NCI-H128 (cell line): ENCODE measurements around the gene HMOX1.
A peak's percentile ranks its signal among the peaks of the same experiment; 100 is the strongest.

ENCODE experiments used
- DNase-seq: peaks from one replicate; lab custom pipeline; 2025; ENCODE audit not compliant: unreplicated experiment; lab: John Stamatoyannopoulos, UW

The HMOX1 gene, protein sequence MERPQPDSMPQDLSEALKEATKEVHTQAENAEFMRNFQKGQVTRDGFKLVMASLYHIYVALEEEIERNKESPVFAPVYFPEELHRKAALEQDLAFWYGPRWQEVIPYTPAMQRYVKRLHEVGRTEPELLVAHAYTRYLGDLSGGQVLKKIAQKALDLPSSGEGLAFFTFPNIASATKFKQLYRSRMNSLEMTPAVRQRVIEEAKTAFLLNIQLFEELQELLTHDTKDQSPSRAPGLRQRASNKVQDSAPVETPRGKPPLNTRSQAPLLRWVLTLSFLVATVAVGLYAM

DNA sequence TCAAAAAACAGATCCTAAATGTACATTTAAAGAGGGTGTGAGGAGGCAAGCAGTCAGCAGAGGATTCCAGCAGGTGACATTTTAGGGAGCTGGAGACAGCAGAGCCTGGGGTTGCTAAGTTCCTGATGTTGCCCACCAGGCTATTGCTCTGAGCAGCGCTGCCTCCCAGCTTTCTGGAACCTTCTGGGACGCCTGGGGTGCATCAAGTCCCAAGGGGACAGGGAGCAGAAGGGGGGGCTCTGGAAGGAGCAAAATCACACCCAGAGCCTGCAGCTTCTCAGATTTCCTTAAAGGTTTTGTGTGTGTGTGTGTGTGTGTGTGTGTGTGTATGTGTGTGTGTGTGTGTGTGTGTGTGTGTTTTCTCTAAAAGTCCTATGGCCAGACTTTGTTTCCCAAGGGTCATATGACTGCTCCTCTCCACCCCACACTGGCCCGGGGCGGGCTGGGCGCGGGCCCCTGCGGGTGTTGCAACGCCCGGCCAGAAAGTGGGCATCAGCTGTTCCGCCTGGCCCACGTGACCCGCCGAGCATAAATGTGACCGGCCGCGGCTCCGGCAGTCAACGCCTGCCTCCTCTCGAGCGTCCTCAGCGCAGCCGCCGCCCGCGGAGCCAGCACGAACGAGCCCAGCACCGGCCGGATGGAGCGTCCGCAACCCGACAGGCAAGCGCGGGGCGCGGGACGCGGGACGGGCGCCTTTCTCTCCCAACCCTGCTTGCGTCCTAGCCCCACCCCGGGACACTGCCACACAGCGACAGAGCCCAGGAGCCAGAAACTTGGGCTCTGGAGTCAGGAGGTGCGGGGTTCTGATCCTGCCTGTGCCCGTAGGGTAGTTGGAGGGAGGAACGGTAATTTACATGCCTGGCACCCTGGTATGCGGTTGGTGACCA, at the start of gene HMOX1:
TSS of gene HMOX1 (plus strand) at position 560 of the 887 bp plus-strand sequence. CDS start at position 638, 78 bp downstream.
- peak; percentile 3 for DNase-seq

DNA sequence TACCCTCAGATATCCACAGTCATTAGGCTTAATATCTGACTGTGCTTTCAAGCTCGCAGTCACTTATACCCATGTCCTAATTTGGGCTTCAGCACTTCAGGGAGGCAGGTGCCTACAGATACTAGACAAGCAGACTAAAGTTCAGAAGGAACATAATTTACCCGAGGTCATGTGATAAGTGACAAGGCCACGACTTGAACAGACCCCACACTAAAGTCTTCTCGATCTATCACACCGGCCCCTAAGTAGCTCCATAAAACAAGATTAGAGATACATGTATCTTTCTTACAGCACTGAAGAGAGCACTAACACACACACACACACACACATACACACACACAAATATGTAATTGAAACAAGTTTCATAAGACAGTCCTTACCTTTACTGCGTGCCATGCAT, 48.6 kb upstream of the HMOX1 start:
- DNase-seq: no peak

DNA sequence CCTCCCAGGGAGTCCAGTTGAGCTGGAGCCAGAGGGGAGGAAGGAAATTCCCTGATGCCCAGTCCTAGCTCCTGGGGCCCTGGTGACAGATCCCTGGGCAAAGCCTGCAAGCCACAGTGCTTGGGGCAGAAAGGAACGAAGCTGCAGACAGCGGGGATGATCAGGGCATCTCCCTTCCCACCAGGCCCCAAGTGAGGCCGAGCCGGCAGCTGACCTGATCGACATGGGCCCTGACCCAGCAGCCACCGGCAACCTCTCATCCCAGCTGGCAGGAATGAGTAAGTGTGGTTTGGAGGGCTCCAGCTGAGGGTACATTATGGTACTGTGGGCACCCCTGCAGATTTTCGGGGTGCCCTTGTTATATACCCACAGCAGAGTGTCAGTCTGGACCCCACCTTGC, 47.7 kb upstream of the HMOX1 start:
- no peak for DNase-seq

DNA sequence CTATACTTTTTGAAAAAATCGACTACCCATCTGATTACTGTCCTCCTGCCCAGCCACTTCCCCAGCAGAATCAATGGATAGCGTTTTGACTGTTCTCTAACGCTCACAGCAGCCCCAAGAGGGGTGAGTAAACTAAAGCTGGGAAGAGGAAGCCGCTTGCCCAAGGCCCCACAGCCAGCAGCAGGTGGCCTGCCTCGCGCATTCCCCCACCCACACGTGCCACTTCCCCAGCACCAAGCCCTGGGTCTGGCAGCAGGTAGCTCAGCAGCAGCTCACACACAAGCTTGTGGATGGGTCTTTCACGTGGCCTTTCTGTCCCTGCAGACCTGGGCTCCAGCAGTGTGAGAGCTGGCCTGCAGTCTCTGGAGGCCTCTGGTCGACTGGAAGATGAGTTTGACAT, 46.9 kb upstream of the HMOX1 start:
- no peak for DNase-seq

DNA sequence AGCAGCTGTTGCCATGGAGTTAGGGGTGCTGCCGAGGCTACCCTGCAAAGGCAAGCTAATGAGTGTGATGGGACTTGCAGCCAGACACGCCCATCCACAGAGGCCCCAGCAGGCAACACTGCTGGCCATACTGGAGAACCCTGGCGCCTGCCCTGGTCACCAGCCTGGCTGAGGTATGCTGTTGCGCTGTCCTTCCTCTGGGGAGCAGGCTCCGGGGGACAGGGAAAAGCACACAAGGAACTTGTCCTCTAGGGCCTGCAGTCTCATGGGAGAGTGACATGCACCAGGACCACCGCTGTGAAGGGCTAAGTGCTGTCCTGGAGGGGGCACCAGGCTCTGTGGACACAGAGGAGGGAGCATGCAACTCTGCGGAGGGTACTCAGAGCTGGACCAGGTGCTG, 45.4 kb upstream of the HMOX1 start:
- no peak for DNase-seq

DNA sequence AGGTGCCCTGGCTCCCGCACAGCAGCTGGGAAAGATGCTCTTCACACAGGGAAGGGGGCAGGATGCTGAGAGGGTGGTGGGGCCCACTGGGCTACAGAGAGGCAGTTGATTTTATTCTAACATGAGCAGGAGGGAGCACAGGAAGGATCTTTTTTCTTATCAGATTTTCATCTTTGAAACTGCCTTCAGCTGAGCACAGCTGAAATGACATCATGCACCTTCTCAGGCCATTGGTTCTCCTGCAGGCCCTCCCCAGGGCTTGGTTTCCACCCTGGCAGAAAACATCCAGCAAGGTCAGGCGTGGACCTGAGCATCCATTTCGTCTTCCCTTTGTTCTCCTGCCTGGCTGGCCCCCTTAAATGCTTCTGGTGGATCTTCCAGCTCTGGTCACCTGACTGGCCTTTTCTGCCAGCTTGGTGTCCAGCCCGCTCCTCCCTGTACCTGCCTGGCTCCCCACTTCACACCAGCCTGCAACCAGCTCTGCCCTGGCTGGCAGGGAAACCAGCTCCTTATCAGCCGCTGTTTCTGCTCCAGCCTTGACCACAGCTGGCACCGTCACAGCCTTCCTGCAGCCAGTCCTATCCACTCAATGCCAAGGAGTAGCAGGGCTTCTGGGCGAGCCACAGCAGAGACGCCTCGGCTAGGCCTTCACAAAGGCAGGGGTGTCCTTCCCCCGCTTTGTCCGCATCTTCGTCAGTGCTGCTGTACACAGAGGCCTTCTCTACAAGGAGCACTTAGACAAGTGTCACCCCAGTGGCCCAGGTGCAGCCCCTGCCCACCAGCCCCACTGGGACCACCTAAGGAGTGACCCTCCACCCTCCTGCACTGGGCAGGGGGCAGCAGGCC, 44.7 kb upstream of the HMOX1 start:
- no peak for DNase-seq

DNA sequence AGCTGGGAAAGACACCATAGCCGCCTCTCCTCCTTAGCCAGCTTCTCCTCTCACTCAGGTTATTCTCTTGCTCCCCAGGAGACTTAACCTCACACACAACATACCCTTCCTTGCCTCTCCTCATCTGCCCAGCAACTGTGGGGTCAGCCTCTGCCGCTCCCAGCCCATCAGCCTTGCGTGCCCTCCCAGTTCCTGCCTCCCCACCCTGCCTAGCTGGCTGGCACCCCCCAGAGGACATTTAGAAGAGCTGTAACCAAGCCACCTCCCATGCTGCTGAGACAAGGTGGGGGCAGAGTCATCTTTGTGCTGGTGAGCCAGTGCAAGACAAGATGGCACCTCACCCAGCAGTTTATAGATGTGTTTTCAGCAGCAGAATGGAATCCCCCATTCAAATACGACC, 43.0 kb upstream of the HMOX1 start:
- DNase-seq: no peak

DNA sequence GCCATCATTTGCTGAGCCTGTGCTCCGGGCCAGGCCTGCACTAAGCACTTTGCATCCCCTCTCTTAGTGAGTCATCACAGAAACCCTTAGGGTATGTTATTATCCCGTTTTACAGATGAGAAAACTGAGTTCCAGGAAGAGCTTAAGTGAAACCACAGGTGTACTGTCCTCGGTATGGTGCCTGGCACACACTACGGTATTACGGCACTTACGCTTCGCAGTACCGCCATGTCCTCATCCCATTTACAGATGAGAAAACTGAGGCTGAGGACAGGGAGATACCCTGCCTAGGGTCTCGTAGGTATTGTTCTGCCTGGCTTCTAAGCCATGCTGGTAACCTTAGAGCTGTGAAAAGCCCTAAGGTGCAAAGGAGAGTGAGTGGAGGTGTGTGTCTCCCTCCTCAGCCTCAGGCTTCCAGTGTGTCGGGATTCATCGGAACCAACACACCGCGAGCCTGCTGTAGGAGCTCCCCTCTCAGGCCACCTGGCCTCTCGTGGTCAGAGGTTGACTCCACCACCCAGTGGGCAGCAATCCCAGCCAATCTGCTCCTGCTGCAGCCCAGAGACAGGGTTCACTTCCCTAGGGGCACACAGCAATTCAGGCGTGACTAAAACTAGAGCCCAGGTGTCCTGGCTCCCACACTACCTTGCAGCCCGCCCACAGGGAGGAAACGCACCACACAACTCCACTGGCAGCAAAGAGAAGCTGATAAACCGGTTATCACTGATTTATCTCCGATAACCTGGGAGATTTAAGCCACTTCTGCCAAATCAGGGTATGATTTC, 39.6 kb upstream of the HMOX1 start:
- DNase-seq: no peak

DNA sequence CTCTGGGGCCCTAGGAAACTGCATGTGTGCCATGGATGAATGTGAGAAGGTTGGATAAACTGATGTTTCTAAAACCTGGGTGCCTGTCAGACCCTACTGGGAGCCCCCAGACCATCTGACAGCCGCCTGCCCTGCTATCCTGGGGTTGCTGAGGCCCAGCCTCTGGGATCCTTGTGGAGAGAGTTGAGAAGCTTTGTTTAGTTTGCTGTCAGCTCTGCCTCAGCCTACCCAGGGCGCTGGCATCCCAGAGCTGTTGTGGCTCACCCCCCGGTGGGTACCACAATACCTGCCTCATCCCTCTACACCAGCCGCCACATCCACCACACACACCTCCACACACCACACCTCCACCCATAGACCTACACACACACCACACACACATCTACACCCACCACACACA, 38.5 kb upstream of the HMOX1 start:
- no peak for DNase-seq

DNA sequence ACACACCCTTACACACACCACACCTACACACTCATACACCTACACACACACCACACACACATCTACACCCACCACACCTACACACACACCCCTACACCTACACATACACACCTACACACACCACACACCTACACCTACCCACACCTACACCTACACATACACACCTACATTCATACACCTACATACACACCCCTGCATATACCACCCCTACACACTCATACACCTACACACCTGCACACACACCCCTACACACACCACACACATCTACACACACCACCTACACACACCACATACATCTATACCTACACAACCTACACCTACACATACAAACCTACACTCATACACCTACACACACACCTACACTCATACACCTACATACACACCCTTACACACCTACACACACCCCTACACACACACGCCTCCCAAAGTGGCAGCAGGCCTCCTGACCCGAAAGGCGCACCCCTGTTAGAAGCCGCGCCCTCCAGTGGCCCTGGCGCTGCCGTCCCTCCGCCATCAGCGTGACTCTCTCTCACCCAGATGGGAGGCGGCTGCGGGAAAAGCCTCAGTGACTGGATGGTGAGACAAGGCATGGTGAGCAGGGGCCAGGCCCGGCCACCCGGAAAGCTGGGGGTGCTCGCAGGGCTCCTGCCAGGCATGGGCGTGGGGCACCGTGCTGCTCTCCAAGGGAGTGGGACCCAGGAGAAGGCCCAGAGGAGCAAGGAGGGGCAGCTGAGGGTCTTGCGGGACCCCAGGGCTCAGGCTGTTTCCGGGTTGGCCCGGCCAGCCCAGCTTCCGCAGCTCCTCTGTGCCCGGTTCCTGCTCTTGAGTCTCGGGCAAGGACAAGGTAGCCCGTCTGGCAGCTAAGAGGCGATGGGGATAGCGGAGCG, 37.0 kb upstream of the HMOX1 start:
- DNase-seq: no peak

DNA sequence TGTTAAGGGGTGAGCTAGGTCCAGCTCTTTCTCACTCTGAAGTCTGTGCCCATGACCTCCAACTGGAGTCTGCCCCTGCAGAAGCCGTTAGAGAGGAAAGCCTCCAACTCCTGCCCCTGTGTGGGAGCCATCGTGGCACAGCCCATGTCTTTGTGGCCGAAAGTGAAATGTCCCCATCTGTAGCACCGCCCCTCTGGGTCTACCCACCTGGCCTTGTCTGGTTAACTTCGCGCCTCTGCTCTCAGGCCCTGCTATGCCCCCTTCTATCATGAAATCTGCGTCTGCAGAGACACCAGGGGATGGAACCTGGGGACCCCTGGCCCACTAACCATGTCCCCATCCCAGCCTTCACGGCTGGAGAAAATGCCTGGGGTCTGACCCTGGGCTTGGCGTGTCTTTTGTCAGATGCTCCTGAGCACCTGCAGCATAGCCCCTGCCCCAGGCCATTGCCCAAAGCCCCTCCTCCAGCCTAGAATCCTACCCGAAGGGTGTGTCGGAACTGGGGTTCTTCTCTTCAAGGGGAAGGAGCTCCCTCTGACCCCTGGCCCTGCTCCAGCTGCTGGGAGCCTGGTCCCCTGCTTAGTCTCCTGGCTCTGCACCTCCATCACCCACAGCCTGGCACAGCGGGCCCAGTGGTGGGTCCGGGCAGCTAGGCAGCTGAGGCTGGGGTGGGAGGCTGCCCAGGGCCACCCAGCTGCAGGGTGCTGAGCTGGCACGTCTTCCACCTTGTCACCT, 35.8 kb upstream of the HMOX1 start:
- DNase-seq: no peak

DNA sequence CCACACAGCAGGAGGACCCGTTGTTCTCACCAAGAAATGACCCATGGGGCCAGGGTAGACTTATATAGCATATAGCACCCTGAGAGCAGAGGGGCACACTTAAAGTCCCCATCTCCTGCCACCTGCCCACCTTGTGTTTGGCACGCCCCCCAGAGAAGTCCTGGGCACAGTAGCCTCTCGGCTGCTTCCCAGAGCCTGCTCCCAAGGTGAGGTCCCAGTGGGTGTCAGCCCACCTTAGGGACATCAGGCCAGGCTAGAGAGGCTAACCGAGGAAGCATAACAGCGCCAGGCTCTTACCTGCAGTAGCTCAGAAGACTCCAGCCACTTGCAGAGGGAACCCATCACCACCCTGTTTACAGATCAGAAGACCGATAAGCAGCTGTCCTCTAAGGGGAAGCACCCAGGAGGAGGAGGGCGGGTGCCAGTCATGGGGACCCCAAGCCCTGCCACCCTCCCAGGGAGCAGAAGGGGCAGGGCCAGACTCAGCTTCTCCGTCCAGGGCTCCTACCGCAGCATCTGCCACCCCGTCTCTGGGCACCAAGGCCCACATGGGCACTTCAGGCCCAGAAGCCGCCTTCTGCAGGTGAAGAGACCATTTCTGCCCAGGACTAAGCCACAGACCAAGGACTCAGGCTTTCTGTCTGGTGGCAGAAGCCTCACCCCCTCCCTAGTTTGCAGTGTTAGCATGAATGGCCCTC, 34.9 kb upstream of the HMOX1 start:
- DNase-seq: no peak

DNA sequence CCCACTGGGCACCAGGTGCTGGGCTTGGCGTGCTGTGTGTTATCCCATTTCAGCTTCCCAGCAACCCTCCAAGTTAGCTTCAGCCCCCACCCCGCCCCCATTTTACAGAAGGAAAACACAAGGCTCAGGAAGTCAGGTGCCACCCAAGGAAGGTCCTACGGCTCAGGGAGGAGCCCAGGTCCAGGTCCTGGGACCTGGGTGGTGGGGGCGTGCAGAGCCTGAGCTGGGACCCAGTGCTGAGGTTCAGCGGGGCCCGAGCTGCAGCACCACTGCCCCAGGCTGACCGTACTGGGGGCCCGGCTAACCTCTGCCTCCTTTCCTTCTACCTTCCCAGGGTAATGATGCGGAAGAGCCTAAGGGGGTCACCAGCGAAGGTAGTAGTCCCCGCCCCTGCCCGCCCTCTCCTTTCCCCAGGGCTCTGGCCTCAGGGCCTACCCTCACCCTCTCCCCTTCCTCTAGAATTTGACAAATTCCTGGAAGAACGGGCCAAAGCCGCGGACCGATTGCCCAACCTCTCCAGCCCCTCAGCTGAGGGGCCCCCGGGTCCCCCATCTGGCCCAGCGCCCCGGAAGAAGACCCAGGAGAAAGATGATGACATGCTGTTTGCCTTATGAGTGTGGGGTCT, 34.2 kb upstream of the HMOX1 start:
- no peak for DNase-seq

DNA sequence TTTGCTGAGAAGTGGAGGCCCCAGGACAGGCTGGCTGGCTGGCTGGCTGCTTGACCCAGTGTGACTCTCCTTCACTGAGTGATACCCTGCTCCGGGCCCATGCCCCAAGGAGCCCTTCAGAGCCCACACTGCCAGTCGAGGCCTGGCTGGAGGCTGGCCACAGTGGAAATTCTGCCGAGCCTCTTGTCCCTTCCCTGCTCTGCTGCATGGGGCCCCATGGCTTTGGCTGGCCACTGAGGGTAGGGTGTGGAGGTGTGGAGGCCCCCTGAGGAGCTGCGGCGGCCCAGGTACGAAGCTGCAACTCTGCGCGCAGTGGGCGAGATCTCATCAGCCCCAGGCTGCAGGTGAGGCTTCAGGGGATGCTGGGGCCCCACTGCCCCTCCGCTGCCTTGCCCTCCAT, 33.4 kb upstream of the HMOX1 start:
- DNase-seq: no peak

DNA sequence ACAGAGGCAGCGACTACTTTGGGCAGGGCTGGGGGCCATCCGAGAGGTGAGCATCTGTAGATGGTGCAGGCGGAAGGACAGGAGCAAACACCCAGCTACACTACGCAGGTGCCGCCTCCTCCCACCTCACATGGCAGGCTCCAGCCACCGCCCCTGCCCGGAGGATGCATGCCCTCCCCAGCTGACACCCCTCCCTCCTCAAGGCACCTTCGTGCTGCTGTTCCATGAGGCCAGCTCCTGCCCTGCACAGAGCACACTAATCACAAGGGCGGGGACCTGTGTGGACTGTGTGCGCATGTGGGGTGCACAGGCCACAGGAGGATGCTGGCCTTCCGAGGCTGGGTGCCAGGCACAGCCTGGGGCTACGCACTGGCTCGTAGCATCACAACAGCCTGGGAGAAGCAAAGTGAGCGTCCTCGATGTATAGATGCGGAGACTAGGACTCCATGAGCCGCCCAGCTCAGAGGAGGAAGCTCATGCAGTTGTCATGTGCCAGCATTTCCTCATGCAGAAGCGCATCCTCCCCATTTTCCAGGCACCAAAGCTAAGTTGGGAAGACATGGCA, 32.8 kb upstream of the HMOX1 start:
- DNase-seq: no peak

DNA sequence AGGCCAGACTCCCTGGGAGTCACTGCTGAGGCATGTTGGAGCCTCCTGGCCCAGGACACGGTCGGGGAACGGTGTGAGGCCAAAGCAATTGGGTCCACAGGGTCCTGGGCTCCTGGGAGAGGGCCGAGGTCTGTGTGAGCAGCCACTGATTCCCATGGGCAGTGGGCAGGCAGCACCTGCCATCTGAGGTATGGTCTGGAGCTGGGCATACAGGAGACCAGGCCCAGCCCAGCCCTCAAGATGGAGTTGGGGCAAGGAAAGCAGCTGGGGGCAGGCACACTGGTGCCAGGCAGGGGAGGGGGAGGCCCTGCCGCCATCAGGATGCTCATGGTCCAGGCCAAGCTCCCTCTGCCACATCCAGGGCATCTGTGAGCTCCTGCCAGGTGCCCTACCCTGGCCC, 32.2 kb upstream of the HMOX1 start:
- no peak for DNase-seq

DNA sequence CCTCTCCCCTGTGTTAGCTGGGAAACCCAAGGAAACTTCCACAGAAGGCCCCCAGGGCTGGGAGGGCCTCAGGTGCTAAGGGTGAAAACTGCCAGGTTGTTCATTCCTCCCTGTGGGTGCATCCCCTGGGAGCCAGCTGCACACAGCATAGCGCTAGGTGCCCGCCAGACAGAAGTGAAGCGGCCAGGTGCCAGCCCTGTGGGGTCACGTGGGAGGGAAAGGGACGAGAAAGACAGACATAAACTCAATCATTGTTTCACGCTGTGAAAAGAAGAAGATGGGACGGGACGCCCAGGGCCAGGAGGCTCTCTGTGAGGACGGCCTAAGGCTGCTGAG, 31.6 kb upstream of the HMOX1 start:
- no peak for DNase-seq
